HepG2 (cell line): ENCODE measurements around the gene SLA2. TPM values are rescaled to one million over a fixed set of nuclear protein-coding genes. Genes with fewer than 3 reads are reported as not detected.
A peak's percentile ranks its signal among the peaks of the same experiment; 100 is the strongest.

Source experiments
- CHCHD3 ChIP-seq: sonication (generic); formaldehyde crosslinking; IDR thresholded peaks from 2 replicates; pipeline ENCODE4 v1.8.0; 2022; ENCODE audit warnings: mild to moderate bottlenecking, missing genetic modification reagents, moderate library complexity
- E2F1 ChIP-seq: sonication (generic); formaldehyde crosslinking; IDR thresholded peaks from 2 replicates; pipeline ENCODE4 v1.5.0; 2020; ENCODE audit warnings: missing genetic modification reagents
- FOXA3 ChIP-seq: IDR thresholded peaks from 2 replicates; pipeline ENCODE4 v1.6.1; 2016; ENCODE audit warnings: missing genetic modification reagents, missing compliant biosample characterization
- KLF13 ChIP-seq: sonication (generic); formaldehyde crosslinking; IDR thresholded peaks from 2 replicates; pipeline ENCODE4 v1.4.0; 2020; ENCODE audit warnings: mild to moderate bottlenecking, missing genetic modification reagents
- MYC ChIP-seq: sonication (generic); formaldehyde crosslinking; IDR thresholded peaks from 2 replicates; pipeline ENCODE4 v1.9.0; 2021; ENCODE audit warnings: missing genetic modification reagents, borderline replicate concordance
- NFKBIZ ChIP-seq: IDR thresholded peaks from 2 replicates; pipeline ENCODE4 v1.6.1; 2018; ENCODE audit warnings: missing genetic modification reagents, missing compliant biosample characterization
- NR2C2 ChIP-seq: sonication (generic); formaldehyde crosslinking; IDR thresholded peaks from 2 replicates; pipeline ENCODE4 v1.4.0; 2020; ENCODE audit warnings: missing genetic modification reagents, mild to moderate bottlenecking, moderate library complexity, borderline replicate concordance
- RAD51 ChIP-seq: fragments of 450-650 bp; IDR thresholded peaks from 2 replicates; pipeline ENCODE4 v1.6.1; 2016; ENCODE audit warnings: borderline replicate concordance
- ZFP36L1 ChIP-seq: sonication (generic); formaldehyde crosslinking; IDR thresholded peaks from 2 replicates; pipeline ENCODE4 v1.8.0; 2022; ENCODE audit warnings: mild to moderate bottlenecking, missing genetic modification reagents, moderate library complexity
- ZNF230 ChIP-seq: sonication (generic); formaldehyde crosslinking; IDR thresholded peaks from 2 replicates; pipeline ENCODE4 v1.4.0; 2020; ENCODE audit warnings: mild to moderate bottlenecking, missing genetic modification reagents
- ZNF546 ChIP-seq: sonication (generic); formaldehyde crosslinking; conservative IDR thresholded peaks from 2 replicates; pipeline ENCODE4 v1.8.1; 2023; ENCODE audit warnings: mild to moderate bottlenecking, missing genetic modification reagents
- ZNF567 ChIP-seq: sonication (generic); formaldehyde crosslinking; IDR thresholded peaks from 2 replicates; pipeline ENCODE4 v1.8.1; 2023; ENCODE audit warnings: mild to moderate bottlenecking, missing genetic modification reagents, borderline replicate concordance
- ZNF839 ChIP-seq: sonication (generic); formaldehyde crosslinking; IDR thresholded peaks from 2 replicates; pipeline ENCODE4 v1.4.0; 2020; ENCODE audit warnings: missing genetic modification reagents, mild to moderate bottlenecking, borderline replicate concordance
- polyA plus RNA-seq, 8 experiments: library from polyadenylated mRNA; depleted of rRNA in 3 of 8; stranded (reverse) in 7 of 8; unstranded in 1 of 8; fragments of >200 nt; fragmentation: Illumina TruSeq in 4 of 8; extraction: Trizol in 4 of 8; gene quantifications; 2 replicates each; pipeline versions ENCODE4 v1.2.1 to v1.2.3, GENCODE V29; 2011 to 2016; ENCODE audit warnings: low read depth in 4 of 8, missing spikeins in 1 of 8, mixed read lengths in 1 of 8; ENCODE audit not compliant: insufficient read depth in 1 of 8
- total RNA-seq, 5 experiments: library from RNA; depleted of rRNA; stranded (reverse); fragments of >200 nt; fragmentation: Illumina TruSeq; extraction: Trizol; gene quantifications; 2 replicates each; pipeline ENCODE4 v1.2.3, GENCODE V29; 2016; ENCODE audit warnings: low read depth in 1 of 5
- TF ChIP-seq, protein P1 (sequence below): IDR thresholded peaks from 2 replicates; pipeline ENCODE4 v1.6.1; 2016; ENCODE audit warnings: missing genetic modification reagents, missing compliant biosample characterization
- TF ChIP-seq, protein P2 (sequence below): sonication (generic); formaldehyde crosslinking; IDR thresholded peaks from one replicate; pipeline ENCODE4 v1.5.1; 2020; ENCODE audit warnings: mild to moderate bottlenecking, missing genetic modification reagents; ENCODE audit errors: not compliant biosample characterization
- TF ChIP-seq, protein P3 (sequence below): sonication (generic); formaldehyde crosslinking; IDR thresholded peaks from 2 replicates; pipeline ENCODE4 v1.4.0; 2020; ENCODE audit warnings: missing genetic modification reagents

Gene SLA2
- total and polyA plus RNA-seq, 2 of the 13 experiments (the other 11 are each of a cell fraction or from before 2014, with no cell fraction given), result 1.6 to 3.6 TPM

DNA sequence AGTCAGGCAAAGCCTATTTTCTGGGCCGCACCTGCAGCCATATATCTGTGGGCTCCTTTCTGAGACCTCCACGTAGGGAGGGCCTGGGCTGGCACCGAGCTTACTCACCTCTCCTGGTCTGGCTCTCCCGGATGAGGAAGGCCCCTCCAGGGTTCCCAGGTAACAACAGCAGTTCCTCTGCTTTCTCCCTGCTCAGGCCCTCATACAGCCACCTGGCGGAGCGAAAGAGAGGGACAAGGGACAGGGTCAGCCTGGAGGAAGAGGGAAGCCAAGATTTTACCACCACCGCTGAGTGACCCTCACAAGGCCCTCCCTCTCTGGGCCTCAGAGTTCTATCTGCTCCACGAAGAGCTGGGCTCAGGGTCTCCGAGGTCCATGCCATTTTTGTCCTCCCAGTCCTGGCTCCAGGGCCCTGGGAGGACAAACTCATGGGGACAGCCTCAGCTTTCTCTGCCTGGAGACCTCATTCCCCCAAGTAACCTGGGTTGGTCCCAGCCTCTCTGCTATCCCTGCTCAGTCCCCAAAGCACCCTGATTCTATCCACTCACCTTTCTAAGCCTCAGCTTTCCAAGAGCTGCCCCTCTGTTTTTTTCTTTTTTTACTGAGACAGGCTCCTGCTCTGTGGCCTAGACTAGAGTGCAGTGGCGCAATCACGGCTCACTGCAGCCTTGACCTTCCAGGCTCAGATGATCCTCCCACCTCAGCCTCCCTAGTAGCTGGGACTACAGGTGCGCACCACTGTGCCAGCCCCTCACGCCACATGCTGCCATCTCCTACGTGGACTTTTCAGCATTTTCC is 13.3 kb downstream of the SLA2 start (continued):
- TF ChIP-seq, protein P1, sequence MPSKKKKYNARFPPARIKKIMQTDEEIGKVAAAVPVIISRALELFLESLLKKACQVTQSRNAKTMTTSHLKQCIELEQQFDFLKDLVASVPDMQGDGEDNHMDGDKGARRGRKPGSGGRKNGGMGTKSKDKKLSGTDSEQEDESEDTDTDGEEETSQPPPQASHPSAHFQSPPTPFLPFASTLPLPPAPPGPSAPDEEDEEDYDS (CRISPR knock-in tag), result peak; percentile 58
- TF ChIP-seq, protein P2, sequence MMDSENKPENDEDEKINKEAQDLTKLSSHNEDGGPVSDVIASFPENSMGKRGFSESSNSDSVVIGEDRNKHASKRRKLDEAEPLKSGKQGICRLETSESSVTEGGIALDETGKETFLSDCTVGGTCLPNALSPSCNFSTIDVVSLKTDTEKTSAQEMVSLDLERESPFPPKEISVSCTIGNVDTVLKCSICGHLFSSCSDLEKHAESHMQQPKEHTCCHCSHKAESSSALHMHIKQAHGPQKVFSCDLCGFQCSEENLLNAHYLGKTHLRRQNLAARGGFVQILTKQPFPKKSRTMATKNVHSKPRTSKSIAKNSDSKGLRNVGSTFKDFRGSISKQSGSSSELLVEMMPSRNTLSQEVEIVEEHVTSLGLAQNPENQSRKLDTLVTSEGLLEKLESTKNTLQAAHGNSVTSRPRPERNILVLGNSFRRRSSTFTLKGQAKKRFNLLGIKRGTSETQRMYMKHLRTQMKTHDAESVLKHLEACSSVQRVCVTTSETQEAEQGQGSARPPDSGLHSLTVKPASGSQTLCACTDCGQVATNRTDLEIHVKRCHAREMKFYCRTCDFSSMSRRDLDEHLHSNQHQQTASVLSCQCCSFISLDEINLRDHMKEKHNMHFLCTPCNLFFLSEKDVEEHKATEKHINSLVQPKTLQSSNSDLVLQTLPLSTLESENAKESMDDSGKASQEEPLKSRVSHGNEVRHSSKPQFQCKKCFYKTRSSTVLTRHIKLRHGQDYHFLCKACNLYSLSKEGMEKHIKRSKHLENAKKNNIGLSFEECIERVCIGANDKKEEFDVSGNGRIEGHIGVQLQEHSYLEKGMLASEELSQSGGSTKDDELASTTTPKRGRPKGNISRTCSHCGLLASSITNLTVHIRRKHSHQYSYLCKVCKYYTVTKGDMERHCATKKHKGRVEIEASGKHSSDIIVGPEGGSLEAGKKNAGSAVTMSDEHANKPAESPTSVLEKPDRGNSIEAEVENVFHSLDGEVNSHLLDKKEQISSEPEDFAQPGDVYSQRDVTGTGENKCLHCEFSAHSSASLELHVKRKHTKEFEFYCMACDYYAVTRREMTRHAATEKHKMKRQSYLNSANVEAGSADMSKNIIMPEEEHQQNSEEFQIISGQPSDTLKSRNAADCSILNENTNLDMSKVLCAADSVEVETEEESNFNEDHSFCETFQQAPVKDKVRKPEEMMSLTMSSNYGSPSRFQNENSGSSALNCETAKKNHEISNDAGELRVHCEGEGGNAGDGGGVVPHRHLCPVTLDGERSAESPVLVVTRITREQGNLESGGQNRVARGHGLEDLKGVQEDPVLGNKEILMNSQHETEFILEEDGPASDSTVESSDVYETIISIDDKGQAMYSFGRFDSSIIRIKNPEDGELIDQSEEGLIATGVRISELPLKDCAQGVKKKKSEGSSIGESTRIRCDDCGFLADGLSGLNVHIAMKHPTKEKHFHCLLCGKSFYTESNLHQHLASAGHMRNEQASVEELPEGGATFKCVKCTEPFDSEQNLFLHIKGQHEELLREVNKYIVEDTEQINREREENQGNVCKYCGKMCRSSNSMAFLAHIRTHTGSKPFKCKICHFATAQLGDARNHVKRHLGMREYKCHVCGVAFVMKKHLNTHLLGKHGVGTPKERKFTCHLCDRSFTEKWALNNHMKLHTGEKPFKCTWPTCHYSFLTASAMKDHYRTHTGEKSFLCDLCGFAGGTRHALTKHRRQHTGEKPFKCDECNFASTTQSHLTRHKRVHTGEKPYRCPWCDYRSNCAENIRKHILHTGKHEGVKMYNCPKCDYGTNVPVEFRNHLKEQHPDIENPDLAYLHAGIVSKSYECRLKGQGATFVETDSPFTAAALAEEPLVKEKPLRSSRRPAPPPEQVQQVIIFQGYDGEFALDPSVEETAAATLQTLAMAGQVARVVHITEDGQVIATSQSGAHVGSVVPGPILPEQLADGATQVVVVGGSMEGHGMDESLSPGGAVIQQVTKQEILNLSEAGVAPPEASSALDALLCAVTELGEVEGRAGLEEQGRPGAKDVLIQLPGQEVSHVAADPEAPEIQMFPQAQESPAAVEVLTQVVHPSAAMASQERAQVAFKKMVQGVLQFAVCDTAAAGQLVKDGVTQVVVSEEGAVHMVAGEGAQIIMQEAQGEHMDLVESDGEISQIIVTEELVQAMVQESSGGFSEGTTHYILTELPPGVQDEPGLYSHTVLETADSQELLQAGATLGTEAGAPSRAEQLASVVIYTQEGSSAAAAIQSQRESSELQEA, result peak; percentile 86
- TF ChIP-seq CHCHD3 (CRISPR knock-in tag), result peak; percentile 34; the same call in 1 of the 2 replicates
- peak; percentile 56; the same call in 1 of the 2 replicates for TF ChIP-seq FOXA3
- 0 out of 2 replicates have a peak, but pooled peaks have one; percentile 77 for TF ChIP-seq ZNF546 (CRISPR knock-in tag)
- peak; percentile 34; the same call in 1 of the 2 replicates for TF ChIP-seq ZNF567 (CRISPR knock-in tag)
- TF ChIP-seq ZFP36L1 (CRISPR knock-in tag), result peak; percentile 88
- no peak for TF ChIP-seq E2F1 (CRISPR knock-in tag)
- TF ChIP-seq, protein P3, sequence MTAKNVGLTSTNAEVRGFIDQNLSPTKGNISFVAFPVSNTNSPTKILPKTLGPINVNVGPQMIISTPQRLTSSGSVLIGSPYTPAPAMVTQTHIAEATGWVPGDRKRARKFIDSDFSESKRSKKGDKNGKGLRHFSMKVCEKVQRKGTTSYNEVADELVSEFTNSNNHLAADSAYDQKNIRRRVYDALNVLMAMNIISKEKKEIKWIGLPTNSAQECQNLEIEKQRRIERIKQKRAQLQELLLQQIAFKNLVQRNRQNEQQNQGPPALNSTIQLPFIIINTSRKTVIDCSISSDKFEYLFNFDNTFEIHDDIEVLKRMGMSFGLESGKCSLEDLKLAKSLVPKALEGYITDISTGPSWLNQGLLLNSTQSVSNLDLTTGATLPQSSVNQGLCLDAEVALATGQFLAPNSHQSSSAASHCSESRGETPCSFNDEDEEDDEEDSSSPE (CRISPR knock-in tag), result peak; percentile 34; the same call in 1 of the 2 replicates
- TF ChIP-seq RAD51, result no peak
- TF ChIP-seq NFKBIZ (CRISPR knock-in tag), result peak; percentile 75; the same call in 1 of the 2 replicates
- no peak; the same call in 1 of the 2 replicates for TF ChIP-seq MYC (CRISPR knock-in tag)
- 0 out of 2 replicates have a peak, but pooled peaks have one; percentile 46 for TF ChIP-seq ZNF839 (CRISPR knock-in tag)
- 0 out of 2 replicates have a peak, but pooled peaks have one; percentile 50 for TF ChIP-seq ZNF230 (CRISPR knock-in tag)
- TF ChIP-seq NR2C2 (CRISPR knock-in tag), result peak; percentile 75
- no peak; the same call in 1 of the 2 replicates for TF ChIP-seq KLF13 (CRISPR knock-in tag)
